Calu3 (cell line): ENCODE results near the gene PIK3R2. TPM values are rescaled to one million over a fixed set of nuclear protein-coding genes. Genes with fewer than 3 reads are reported as not detected.
"Not testable (repeated sequence)": the region's sequence is repeated elsewhere in the genome, so short reads cannot be mapped to it uniquely, and the experiment has no call there.

Source experiments
- Bru-seq: library from RNA; stranded (reverse); fragments of 400-500 nt; gene quantifications from one replicate; lab custom pipeline; 2021; lab: Mats Ljungman, UMichigan
- BruChase-seq, 2 experiments: library from RNA; stranded (reverse); fragments of 400-500 nt; gene quantifications; one replicate each; lab custom pipeline; 2021; lab: Mats Ljungman, UMichigan
- BruUV-seq: library from RNA; stranded (reverse); fragments of 400-500 nt; replicated peaks from 2 replicates; lab custom pipeline; 2021; lab: Mats Ljungman, UMichigan
- CTCF ChIA-PET: fragments of 300-600 bp; sonication (Branson Sonifier 250); formaldehyde crosslinking; loops from one replicate; lab custom pipeline; 2022; ENCODE audit warnings: antibody characterized with exemption; lab: Charles Lee
- DNase-seq: peaks from one replicate; pipeline ENCODE4 v3.0.0; 2022
- H3K27ac Mint-ChIP-seq: one replicate; pipeline ENCODE4 v1.8.0; 2022; ENCODE audit warnings: mixed read lengths; ENCODE audit not compliant: unreplicated experiment
- H3K27me3 Mint-ChIP-seq: one replicate; pipeline ENCODE4 v1.8.0; 2022; ENCODE audit warnings: mixed read lengths; ENCODE audit not compliant: unreplicated experiment
- H3K36me3 Mint-ChIP-seq: one replicate; pipeline ENCODE4 v1.8.0; 2022; ENCODE audit warnings: mild to moderate bottlenecking, moderate library complexity, mixed read lengths; ENCODE audit not compliant: insufficient read depth, unreplicated experiment
- H3K4me1 Mint-ChIP-seq: one replicate; pipeline ENCODE4 v1.8.0; 2022; ENCODE audit warnings: mild to moderate bottlenecking, low read depth, mixed read lengths; ENCODE audit not compliant: unreplicated experiment
- H3K4me3 Mint-ChIP-seq: one replicate; pipeline ENCODE4 v1.8.0; 2022; ENCODE audit warnings: mild to moderate bottlenecking, low read depth, moderate library complexity, mixed read lengths; ENCODE audit not compliant: unreplicated experiment
- H3K9me3 Mint-ChIP-seq: one replicate; pipeline ENCODE4 v1.8.0; 2022; ENCODE audit warnings: low read depth, mixed read lengths; ENCODE audit not compliant: unreplicated experiment
- intact Hi-C: fragments of 100-400 bp; cut with micrococcal nuclease; formaldehyde crosslinking; loops from one replicate; pipeline ENCODE4 v1.10.0; 2022; ENCODE audit not compliant: unreplicated experiment
- long read RNA-seq: library from polyadenylated mRNA; stranded (forward); transcript quantifications from one replicate; pipeline ENCODE4 v2.0.0, GENCODE V29; 2022
- total RNA-seq: library from RNA; stranded (reverse); gene quantifications from 2 replicates; pipeline ENCODE4 v1.2.3, GENCODE V29; 2022
- TF ChIP-seq, protein P1 (sequence below): fragments of 200-600 bp; IDR thresholded peaks from one replicate; pipeline ENCODE4 v1.8.0; 2022; ENCODE audit warnings: antibody characterized with exemption; ENCODE audit not compliant: unreplicated experiment

Gene PIK3R2
- 22.5 and 23.2 TPM in 2 replicates for total RNA-seq
- percentile 43 among the genes with signal in this experiment for Bru-seq, nascent RNA
- BruChase-seq, experiment 1, labeled RNA remaining after a 6-hour chase = percentile 67 among the genes with signal in this experiment
- BruChase-seq, experiment 2, labeled RNA remaining after a 2-hour chase = percentile 52 among the genes with signal in this experiment
- long read RNA-seq, full-length matches to known transcripts = 19 of 25 reads
- long read RNA-seq, partial matches to known transcripts = 3 of 25 reads
- long read RNA-seq, other reads (novel, unspliced or antisense) = 3 of 25 reads

DNA sequence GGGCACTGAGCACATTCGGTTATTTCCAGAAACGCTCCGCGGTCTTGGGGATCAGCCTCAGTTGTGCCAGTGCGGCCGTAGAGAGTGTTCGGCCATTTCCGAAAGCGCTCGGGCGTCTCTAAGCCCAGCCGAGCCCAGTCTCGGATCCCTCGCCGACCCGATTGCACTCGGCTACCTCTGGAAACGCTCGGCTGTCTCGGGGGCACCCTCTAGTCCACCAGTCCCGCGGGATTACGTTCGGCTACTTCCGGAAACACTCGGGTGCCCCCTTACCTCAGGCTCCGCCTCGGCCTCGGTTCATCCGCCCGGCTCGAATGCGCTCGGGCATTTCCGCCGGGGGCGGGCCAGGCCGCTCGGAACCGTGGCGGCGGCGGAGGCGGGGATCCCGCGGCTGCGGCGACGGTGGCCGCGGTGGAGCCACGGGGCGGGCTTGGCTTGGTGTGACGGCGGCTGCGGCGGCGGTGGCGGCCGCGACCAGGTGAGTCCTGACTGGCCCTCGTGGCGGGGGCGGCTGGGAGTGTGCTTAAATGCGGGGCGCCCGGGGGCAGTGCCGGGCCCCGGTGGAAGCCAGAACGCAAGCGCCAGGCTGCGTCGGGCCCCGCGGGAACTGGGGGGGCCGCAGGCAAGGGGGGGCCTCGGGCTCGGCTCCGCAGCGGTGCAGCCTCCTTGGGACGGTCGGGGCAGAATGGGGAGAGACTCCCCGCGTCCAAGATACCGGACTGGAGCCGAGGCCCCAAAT, at the start of gene PIK3R2:
Gene PIK3R2 (plus strand): TSS at position 347 of the 739 bp plus-strand sequence. CDS start 2,717 bp downstream, outside the sequence.
- peak within 1 kb of the TSS; percentile 90 for H3K4me3 Mint-ChIP-seq

DNA sequence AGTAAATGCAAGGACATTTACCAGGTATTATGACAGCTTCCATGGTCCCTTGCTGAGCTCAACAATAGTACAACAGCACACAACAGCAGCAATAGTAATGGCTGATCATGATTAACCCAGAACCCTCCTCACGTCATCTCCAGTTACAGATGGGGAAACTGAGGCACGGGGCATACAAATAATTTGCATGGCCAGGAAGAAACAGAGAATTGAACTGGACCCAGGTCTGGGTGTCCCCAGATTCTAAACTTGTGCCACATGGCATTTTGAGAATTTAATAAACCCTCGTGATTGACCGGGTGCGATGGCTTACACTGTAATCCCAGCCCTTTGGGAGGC, 48.2 kb upstream of the PIK3R2 start:
- Mint-ChIP-seq H3K27ac (no peak overlapping the region), H3K4me1 (peaks cover 11% of the 10 kb centered on the region), H3K4me3 (peak overlapping the region; percentile 52), H3K36me3 (peaks cover 24% of the 10 kb centered on the region), H3K9me3 (no peaks in the 10 kb centered on the region), H3K27me3 (peaks cover 5% of the 10 kb centered on the region)
- CTCF ChIA-PET = interaction anchor here (1.0 kb wide), 1 partner anchor 8 kb away, joined by 5 read pairs; no protein-coding TSS in a partner anchor
- DNase-seq = no peak
- intact Hi-C loops = no loop called here
- BruUV-seq = no TSS peak
- TF ChIP-seq, protein P1, sequence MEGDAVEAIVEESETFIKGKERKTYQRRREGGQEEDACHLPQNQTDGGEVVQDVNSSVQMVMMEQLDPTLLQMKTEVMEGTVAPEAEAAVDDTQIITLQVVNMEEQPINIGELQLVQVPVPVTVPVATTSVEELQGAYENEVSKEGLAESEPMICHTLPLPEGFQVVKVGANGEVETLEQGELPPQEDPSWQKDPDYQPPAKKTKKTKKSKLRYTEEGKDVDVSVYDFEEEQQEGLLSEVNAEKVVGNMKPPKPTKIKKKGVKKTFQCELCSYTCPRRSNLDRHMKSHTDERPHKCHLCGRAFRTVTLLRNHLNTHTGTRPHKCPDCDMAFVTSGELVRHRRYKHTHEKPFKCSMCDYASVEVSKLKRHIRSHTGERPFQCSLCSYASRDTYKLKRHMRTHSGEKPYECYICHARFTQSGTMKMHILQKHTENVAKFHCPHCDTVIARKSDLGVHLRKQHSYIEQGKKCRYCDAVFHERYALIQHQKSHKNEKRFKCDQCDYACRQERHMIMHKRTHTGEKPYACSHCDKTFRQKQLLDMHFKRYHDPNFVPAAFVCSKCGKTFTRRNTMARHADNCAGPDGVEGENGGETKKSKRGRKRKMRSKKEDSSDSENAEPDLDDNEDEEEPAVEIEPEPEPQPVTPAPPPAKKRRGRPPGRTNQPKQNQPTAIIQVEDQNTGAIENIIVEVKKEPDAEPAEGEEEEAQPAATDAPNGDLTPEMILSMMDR = no peak

More for the DNA sequence above, at the start of gene PIK3R2:
- peak; percentile 98 for DNase-seq
- CTCF ChIA-PET = interaction anchor here (2.6 kb wide), 1 partner anchor 41 kb away, joined by 20 read pairs; no protein-coding TSS in a partner anchor
- TF ChIP-seq, protein P1 = no peak
- H3K4me1 Mint-ChIP-seq = peaks cover 27% of the 10 kb centered on the region
- intact Hi-C loops = loop anchor here (5.0 kb wide), 1 partner anchor 41 kb away; no protein-coding TSS in a partner anchor
- no TSS peak for BruUV-seq
- H3K27me3 Mint-ChIP-seq = no peaks in the 10 kb centered on the region
- H3K36me3 Mint-ChIP-seq = peaks cover 42% of the 10 kb centered on the region
- H3K27ac Mint-ChIP-seq = peak within 1 kb of the TSS; percentile 96
- H3K9me3 Mint-ChIP-seq = no peaks in the 10 kb centered on the region

- H3K27ac Mint-ChIP-seq, DNase-seq, H3K4me3 Mint-ChIP-seq, intact Hi-C loops, H3K9me3 Mint-ChIP-seq, H3K27me3 Mint-ChIP-seq, CTCF ChIA-PET, BruUV-seq: not testable (repeated sequence)
- Mint-ChIP-seq H3K36me3 (peaks cover 28% of the 10 kb centered on the region), H3K4me1 (peaks cover 11% of the 10 kb centered on the region)
Observed at GRCh38 chr19:18105259-18105658, 47.7 kb upstream of the PIK3R2 start.

- CTCF ChIA-PET = no interaction called here
- Mint-ChIP-seq H3K36me3 (peaks cover 33% of the 10 kb centered on the region), H3K4me1 (peaks cover 11% of the 10 kb centered on the region), H3K27ac (no peak overlapping the region), H3K27me3 (no peaks in the 10 kb centered on the region), H3K4me3 (no peak overlapping the region), H3K9me3 (no peaks in the 10 kb centered on the region)
- DNase-seq = no peak
- no TSS peak for BruUV-seq
- TF ChIP-seq, protein P1 = no peak
- intact Hi-C loops = no loop called here
Observed at GRCh38 chr19:18107235-18107634, 45.7 kb upstream of the PIK3R2 start.
